ENCODE measurements around the gene SLC36A2. TPM values are rescaled to one million over a fixed set of nuclear protein-coding genes. Genes with fewer than 3 reads are reported as not detected.

SLC36A2 gene
- total RNA-seq, 2 donors from 2014 or later: not detected

- no peaks in the 10 kb centered on the region for H3K36me3 ChIP-seq
- H3K4me1 ChIP-seq: no peaks in the 10 kb centered on the region
- TF ChIP-seq CTCF (IDR thresholded peaks at IDR 0.05): no peak
- no peak overlapping the region for H3K4me3 ChIP-seq
- peaks cover 0 to 19% of the 10 kb centered on the region in 2 donors for H3K9me3 ChIP-seq
- DNase-seq (ENCODE audit: low spot score): no peak
- H3K27me3 ChIP-seq: no peaks in the 10 kb centered on the region
- no peak overlapping the region for H3K27ac ChIP-seq
Observed at GRCh38 chr5:151357792-151358191, 10.4 kb upstream of the SLC36A2 start.

GRCh38 chr5:151357097-151357496 is 9.7 kb upstream of the SLC36A2 start:
- no peak for TF ChIP-seq CTCF (IDR thresholded peaks at IDR 0.05)

GRCh38 chr5:151351671-151352070 is 4.3 kb upstream of the SLC36A2 start:
- Histone ChIP-seq H3K9me3 (no peaks in the 10 kb centered on the region), H3K4me1 (no peaks in the 10 kb centered on the region), H3K4me3 (no peak overlapping the region), H3K27me3 (no peaks in the 10 kb centered on the region), H3K27ac (no peak overlapping the region), H3K36me3 (no peaks in the 10 kb centered on the region)
- no peak for TF ChIP-seq CTCF (IDR thresholded peaks at IDR 0.05)
- no peak for DNase-seq (ENCODE audit: low spot score)

More at GRCh38 chr5:151357097-151357496, 9.7 kb upstream of the SLC36A2 start:
- DNase-seq (ENCODE audit: low spot score): no peak
- peaks cover 0 to 12% of the 10 kb centered on the region in 2 donors for H3K9me3 ChIP-seq
- H3K4me1 ChIP-seq: no peaks in the 10 kb centered on the region
- H3K36me3 ChIP-seq: no peaks in the 10 kb centered on the region
- no peak overlapping the region for H3K27ac ChIP-seq
- H3K4me3 ChIP-seq: no peak overlapping the region
- no peaks in the 10 kb centered on the region for H3K27me3 ChIP-seq

GRCh38 chr5:151348789-151349188 is 1.4 kb upstream of the SLC36A2 start:
- DNase-seq (ENCODE audit: low spot score): no peak
- no peaks in the 10 kb centered on the region for H3K36me3 ChIP-seq
- no peak for TF ChIP-seq CTCF (IDR thresholded peaks at IDR 0.05)
- no peaks in the 10 kb centered on the region for H3K9me3 ChIP-seq
- H3K4me3 ChIP-seq: no peak overlapping the region
- no peak overlapping the region for H3K27ac ChIP-seq
- H3K27me3 ChIP-seq: no peaks in the 10 kb centered on the region
- peaks cover 0 to 14% of the 10 kb centered on the region in 2 donors for H3K4me1 ChIP-seq

- H3K4me1 ChIP-seq: peaks cover 0 to 14% of the 10 kb centered on the region in 2 donors
- no peak for DNase-seq (ENCODE audit: low spot score)
- no peak overlapping the region for H3K27ac ChIP-seq
- no peak overlapping the region for H3K4me3 ChIP-seq
- no peak for TF ChIP-seq CTCF (IDR thresholded peaks at IDR 0.05)
- H3K9me3 ChIP-seq: no peaks in the 10 kb centered on the region
- H3K27me3 ChIP-seq: no peaks in the 10 kb centered on the region
- no peaks in the 10 kb centered on the region for H3K36me3 ChIP-seq
Observed at GRCh38 chr5:151345808-151346478, 1.4 kb downstream of the SLC36A2 start.
